GM03348 (cell line): ENCODE data around the gene NOS2.

Experiments used
- DNase-seq: peaks from one replicate; pipeline ENCODE4 v3.0.0; 2012; ENCODE audit warnings: low spot score

Gene NOS2

GRCh38 chr17:27818401-27819105, 18.2 kb upstream of the NOS2 start:
- no peak for DNase-seq

- no peak for DNase-seq
These were observed 17.4 kb upstream of the NOS2 start for GRCh38 chr17:27817731-27818130.

- no peak for DNase-seq
These were observed 16.6 kb upstream of the NOS2 start for GRCh38 chr17:27816946-27817345.

- DNase-seq = no peak
These were observed 11.6 kb upstream of the NOS2 start for GRCh38 chr17:27811961-27812360.

- no peak for DNase-seq
These were observed 10.7 kb upstream of the NOS2 start for GRCh38 chr17:27810902-27811557.

- no peak for DNase-seq
These were observed 10.0 kb upstream of the NOS2 start for GRCh38 chr17:27810211-27810901.

GRCh38 chr17:27809555-27809954, 9.2 kb upstream of the NOS2 start:
- no peak for DNase-seq

GRCh38 chr17:27808628-27809027, 8.3 kb upstream of the NOS2 start:
- DNase-seq = no peak

GRCh38 chr17:27807567-27808470, 7.5 kb upstream of the NOS2 start:
- DNase-seq = no peak

- peak; percentile 90 for DNase-seq
These were observed 5.3 kb upstream of the NOS2 start for GRCh38 chr17:27805520-27806146.

- no peak for DNase-seq
These were observed 3.8 kb upstream of the NOS2 start for GRCh38 chr17:27804113-27804512.

GRCh38 chr17:27802962-27803680, 2.8 kb upstream of the NOS2 start:
- DNase-seq = no peak

- DNase-seq = no peak
These were observed 1.7 kb upstream of the NOS2 start for GRCh38 chr17:27802033-27802432.

- no peak for DNase-seq
These were observed 2.0 kb downstream of the NOS2 start for GRCh38 chr17:27798376-27798775.

GRCh38 chr17:27797390-27798091, 2.8 kb downstream of the NOS2 start:
- DNase-seq = no peak

GRCh38 chr17:27793906-27794569, 6.3 kb downstream of the NOS2 start:
- no peak for DNase-seq

GRCh38 chr17:27793168-27793905, 7.0 kb downstream of the NOS2 start:
- DNase-seq = peak; percentile 44

- DNase-seq = no peak
These were observed 8.2 kb downstream of the NOS2 start for GRCh38 chr17:27792095-27792494.

- no peak for DNase-seq
These were observed 11.4 kb downstream of the NOS2 start for GRCh38 chr17:27788919-27789318.
